GM18907 (cell line): ENCODE measurements around the gene NOP56.
"Not testable (repeated sequence)": the region's sequence is repeated elsewhere in the genome, so short reads cannot be mapped to it uniquely, and the experiment has no call there.

ENCODE experiments used
- ATAC-seq: cut with Tn5 transposase; IDR thresholded peaks from one replicate; pipeline ENCODE4 v1.9.1; 2021; ENCODE audit warnings: mild to moderate bottlenecking, moderate library complexity; ENCODE audit not compliant: unreplicated experiment

Gene NOP56

DNA sequence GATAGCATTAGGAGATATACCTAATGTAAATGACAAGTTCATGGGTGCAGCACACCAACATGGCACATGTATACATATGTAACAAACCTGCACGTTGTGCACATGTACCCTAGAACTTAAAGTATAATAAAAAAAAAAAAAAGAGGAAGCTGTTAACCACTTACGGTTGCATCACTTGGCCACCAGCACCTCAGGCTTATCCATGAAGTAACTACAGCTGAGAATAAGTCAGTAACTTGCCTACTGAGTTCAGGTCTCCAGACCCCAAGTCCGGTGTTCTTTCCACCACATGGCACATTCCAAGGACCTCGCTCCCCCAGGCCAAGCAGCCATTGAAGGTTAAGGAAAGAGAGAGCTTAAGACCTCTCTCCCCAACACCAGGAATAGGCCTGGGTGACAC is 32.4 kb downstream of the NOP56 start:
- ATAC-seq: not testable (repeated sequence)

DNA sequence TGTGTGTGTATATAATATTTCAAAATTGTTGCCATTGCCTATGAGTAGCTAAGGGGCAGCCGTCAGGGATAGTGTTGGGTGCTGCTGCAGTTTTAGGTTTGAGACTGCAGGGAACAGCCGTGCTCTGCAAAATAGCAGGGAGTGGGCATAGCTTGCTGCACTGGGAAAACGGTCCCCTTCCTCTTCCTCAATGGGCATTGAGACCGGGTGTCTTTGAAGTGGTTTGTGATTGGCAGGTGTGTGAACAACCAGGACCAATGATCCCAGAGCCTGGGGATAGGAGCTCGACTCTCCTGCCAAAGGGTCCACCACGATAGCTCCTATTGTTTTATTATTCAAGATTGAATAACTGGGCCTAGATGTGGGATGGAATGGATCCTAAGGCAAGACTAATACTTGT is 35.1 kb downstream of the NOP56 start:
- no peak for ATAC-seq

DNA sequence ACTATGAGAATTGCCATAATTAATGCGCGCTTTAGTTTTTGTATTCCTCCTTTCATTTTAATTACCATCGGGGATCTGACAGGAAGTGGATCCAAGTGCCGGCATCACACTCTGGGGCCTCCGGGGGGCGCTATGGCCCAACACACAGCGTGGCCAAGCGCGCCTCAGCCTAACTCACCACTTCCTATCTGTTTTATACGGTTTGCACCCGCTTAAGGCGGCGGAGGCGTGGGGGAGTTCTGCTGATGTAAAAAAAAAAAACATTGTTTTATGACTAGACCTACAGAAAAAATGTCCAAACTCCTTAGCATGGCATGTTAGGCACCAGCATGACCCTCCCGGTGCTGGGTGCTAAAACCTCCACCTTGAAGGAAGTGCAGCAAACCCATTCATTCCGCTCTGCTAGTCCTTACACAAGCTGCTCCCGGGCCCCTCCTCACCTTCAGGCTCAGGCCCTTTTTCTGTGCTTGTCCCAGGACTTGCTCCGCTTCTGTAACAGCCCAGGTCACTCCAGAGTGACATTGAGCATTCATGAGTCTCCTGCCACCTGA is 35.7 kb downstream of the NOP56 start:
- ATAC-seq: no peak

DNA sequence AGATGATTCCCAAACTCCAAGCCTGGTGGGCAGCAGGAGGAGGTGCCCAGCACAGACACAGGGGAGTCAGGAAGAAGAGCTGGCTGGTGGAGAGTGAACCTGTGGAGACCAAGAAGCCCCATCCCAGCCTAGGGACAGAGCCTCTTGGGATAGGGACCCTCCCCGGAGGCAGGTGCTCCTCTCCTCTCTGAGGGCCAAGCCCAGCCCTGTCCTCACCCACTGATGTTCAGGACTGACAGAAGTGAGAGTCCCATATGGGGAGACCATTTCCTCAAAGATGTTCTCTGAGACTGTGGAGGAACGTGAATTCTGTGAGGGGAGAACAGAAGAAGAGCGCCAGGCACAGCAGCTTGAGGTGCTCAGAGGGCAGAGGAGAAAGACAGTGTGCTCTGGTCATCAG is 37.8 kb downstream of the NOP56 start:
- no peak for ATAC-seq

DNA sequence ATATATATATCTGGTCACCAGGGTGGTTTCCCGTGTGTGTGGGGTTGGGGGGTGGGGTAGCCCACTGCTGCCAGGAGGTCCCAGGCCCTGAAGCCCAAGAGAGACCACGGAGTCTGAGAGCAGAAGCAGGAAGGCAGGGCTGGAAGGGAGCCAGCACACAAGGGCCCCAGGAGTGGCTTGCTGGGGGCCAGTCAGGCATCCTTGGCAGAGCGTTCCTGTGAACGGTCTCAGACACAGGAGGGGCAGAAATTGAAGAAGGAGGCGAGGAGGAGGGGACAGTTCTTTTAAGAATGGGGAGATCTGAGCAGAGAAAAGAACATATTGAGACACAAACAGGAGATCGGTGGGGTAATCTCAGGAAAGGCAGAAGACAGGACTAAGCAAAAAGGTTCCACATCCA is 38.3 kb downstream of the NOP56 start:
- no peak for ATAC-seq

DNA sequence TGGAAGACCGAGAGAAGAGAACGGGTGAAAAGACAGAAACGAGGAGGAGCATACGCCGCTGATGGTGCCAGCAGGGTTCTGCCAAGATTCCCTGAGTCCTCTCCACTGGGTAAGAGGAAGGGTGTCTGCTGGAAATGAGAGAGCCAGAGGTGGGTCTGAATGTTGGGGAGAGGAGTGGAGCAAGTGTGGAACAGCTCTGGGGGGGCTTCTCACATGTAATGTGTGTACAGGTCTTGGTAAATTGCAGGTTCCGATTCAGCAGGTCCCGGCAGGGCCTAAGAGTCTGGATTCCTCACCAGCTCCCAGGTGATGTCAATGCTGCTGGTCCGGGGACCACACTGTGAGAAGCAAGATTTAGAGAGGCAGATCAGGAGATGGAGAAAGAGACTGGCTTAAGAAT is 38.7 kb downstream of the NOP56 start:
- ATAC-seq: no peak

DNA sequence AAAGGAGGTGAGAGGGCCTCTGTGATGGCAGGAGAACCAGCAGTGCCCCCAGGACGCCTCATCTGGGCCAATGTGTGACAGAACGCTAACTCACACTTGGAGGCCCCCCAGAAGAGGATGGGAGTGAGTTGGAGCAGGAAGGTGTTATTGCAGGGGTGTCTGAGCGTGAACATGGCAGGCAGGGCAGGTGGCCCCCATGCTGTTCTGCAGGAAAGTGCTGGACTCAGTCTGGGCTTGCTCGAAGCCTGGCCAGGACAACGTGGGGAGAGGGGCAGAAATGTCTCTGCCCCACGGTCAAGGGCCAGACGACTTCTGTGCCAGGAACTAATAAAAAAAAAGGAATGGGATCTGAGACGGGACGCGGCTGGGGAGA is 39.2 kb downstream of the NOP56 start:
- no peak for ATAC-seq

DNA sequence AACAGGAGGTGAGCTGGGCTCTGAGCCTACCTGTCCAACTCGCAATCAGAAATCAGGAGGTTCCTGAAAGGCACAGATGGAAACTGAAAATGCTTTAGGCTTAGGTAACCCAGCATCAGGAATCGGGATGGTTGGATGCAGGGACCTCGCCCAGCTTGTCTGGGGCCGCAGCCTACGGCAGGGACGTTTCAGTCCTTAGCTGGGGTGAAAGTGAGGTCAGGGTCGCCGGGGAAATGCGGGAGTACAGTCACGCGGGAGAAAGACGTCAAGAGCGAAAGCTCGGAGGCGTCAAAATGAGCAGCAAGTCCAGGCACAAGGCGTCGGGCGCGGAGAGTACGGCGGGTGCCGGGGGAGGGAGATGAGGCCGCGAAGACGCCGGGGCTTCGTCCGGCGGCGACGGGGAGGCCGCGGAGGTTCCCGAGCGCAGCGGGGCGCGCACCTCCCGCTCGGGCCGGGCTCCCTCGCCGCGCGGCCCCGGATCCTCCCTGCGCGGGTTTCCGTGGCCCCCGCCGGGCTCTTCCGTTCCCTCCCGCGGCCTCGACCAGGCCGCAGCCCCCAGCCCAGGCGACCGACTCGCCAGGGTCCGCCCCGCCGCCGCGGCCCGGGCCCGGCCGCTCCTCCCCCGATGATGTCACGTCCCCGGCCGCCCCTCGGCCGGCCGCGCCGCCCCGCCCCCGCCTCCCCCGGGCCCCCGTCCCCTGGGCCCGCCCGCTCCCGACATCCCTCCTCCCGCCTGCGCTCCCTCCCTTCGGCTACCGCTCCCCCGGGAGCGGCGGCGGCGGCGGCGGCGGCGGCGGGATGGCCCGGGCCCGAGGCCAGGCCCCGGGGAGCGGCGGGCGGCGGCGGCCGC is 39.8 kb downstream of the NOP56 start, which contains the start of gene EBF4:
TSS of gene EBF4 (plus strand) at position 745 of the 850 bp plus-strand sequence. CDS start 866 bp downstream, outside the sequence.
- no peak for ATAC-seq

DNA sequence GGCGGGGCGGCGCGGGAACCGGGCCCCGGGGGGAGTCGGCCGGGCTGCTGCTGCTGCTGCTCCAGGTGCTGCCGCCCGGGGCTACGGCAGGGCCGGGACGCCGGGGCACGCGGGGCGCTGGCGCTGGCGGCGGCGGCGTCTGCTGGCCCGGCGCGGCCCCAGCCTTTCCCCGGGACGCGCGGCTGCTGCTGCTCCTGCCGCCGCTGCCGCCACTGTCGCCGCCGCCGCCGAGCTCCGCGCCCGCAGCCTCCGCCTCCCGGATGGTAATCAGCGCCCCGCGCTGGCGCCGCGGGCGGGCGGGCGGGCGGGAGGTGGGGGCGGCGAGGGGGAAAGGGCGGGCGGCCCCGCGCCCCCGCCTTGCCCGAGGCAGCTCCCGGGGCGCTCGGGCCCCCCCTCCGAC is 40.5 kb downstream of the NOP56 start:
- ATAC-seq: no peak

DNA sequence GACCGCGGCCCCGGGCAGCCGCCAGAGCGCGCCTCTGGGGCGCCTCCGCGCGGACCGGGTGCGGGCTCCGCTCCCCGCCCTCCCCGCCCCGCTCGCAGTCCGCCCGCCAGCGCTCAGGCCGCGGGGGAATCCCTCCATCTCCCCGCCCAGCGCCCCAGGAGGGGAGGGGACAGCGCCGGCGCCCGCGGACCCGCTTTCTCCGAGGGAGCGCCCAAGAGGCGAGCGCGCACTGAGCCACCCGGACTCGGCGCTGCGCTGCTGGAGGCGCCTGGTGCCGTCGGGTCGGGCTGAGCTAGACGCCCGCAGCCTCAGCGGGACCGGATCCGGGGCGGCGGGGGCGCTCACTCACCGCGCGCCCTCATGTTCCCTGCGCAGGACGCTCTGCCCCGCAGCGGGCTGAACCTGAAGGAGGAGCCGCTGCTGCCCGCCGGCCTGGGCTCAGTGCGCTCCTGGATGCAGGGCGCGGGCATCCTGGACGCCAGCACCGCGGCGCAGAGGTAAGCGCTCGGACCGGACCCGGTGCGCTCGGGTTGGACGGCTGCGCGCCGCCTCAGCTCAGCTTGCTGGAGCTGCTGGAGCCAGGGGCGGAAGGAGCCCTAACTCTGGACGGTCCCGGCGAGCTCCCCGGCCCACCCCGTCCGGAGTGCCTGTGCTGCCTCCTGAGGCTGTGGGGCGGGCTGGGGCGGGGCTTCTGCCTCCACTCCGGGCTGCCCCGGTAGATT is 41.0 kb downstream of the NOP56 start:
- no peak for ATAC-seq

DNA sequence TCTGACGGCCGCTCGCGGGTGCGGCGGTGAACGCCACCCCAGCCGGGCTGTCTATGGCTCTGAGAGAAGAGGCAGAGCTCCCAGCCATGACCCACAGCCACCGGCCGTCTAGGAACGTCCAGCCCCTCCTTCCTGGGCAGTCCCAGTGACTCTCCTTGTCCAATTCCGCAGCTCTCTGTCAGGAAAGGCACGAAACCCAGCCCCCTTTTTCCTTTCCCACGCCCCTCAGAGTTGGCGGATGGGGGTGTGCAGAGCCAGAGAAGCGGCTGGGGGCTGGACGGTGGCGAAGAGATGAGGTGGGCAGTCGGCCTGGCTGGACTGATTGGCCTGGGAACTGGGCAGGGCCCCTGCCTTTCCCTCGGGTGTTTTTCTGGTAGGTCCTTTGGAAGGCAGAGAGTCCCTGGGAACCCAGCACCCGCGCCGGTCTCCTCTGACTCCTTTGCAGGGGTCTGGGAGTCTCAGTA is 41.6 kb downstream of the NOP56 start:
- no peak for ATAC-seq

DNA sequence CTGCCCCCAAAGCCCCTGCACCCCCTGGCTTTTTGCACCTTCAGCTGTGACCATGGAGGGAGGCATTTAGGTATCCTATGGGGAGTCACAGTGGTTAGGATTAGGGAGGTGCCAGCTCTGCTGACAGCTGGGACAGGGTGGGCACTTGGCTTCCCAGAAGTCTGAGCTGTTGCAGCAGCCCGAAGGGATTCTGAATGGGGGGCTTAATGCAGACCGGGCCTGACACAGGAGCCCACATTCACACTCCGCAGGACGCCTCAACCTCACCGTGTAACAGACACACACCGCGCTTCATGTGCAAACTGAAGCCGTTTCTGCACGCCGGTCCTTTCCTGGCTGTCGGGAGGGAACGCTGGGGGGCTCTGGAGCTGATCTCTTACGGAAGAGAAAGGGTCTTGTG is 42.1 kb downstream of the NOP56 start:
- ATAC-seq: no peak

DNA sequence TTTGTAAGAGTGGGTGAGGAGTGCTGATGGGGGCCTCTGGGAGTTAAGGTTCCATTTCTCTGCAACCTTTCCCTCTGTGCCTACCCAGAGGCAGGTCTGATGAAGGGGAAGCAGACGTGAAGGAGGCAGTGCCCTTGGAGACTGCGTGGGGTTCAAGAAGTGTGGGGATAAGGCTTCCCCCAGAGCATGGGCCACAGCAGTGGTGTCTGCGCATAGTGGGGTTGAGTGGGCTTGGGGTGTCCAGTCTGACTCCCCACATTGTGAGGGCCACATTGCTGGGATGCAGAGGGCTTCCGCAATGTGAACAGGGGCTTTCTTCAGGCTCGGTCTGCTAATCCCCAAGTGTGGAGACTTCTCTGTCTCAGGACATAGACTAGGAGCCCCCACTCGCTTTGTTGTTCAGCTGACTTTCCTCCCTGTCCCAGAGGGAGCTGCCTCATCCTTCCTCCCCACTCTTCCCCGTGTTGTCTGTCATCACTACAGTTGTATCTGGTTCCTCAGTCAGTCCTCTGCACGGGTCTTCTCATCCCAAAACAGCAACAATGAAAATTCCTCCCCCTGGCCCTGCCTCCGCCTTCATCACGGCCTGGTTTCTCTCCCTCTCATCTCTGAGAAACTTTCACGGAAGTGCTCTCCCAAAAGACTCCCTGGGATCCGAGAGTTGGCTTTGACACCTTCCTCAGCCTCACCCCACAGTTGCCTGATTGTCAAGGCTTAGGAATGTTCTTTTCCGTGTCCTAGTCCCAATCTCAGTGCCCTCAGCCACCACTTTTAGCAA is 43.0 kb downstream of the NOP56 start:
- ATAC-seq: no peak

DNA sequence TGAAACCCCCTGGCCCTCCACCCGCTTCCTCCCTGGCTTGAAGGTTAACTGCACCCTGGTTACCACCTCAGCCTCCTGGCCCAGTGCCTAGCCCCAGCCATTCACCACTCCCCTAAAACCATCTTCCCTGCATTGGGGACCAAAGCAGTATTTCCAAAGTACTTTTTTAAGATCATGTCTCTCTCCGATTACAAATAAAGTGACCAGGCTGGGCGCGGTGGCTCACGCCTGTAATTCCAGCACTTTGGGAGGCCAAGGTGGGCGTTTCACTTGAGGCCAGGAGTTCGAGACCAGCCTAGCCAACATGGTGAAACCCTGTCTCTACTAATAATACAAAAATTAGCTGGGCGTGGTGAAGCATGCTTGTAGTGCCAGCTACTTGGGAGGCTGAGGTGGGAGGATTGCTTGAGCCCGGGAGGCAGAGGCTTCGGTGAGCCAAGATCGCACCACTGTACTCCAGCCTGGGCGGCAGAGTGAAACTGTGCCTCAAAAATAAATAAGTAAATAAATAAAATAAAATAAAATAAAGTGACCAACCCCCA is 43.6 kb downstream of the NOP56 start:
- not testable (repeated sequence) for ATAC-seq

DNA sequence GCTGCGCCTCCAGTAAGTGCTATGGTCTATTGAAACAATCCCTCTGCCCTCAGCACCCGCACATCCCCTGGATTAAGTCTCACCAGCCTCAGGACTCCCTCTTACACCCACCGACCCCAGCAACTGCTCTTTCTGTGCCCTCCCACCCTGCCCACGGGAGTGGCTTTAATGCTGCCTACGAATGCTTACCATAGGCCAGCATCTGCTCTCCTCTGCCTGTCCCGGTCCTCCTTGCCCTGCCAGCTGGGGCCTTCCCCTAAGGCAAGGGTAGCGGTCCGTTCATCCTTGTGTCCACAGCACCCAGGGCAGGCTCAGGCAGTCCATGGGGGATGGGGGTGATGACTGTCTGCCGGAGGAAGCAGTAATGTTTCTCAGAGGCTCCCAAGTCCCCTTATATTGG is 44.2 kb downstream of the NOP56 start:
- ATAC-seq: no peak

DNA sequence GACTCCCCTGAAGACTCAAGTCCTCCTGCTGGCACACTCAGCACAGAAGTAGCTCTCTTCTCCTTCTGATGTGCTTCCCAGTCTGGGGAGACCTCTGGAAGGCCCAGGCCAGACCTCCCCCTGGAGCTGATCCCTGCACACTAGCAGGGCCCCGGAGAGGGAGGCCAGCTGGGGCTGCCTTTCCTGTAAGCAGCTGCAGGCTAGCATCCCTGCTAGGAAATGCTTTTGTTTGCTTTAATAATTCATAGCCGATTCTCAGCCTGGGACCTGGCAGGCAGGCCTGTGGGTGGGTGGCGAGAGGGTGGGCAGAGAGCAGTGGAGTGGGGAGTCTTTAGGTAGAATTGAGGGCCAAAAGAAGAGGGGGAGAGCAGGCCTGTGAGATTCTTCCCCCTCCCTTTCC is 45.3 kb downstream of the NOP56 start:
- ATAC-seq: no peak

DNA sequence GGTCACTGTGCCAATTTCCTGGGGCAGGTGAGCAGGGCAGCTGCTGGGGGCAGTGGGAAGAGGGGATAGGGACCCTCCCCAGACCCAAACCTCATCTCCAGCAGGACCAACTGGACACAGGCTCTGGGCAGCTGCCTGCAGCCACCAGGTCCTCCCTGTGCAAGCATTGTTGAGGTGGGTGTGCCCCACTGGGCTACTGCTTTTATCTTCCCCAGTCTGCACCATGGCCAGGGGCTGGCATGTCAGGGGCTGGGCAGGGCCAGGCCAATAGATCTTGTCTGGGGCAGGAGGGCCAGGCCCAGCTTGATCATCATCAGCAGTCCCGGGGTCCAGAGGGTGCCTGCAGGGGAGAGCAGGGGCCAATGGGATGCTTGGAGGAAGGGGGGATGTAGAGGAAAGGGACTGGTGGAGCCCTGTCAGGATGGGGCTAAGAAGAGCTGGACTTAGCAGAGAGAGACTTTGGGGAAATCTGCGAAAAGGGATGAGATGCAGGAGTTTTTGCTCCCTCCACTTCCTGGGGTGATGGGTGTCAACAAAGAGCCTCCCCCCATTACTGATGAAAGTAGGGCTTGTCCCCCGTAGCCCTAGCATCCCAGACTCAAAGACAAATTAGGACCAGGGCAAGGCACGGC is 45.9 kb downstream of the NOP56 start:
- ATAC-seq: no peak

DNA sequence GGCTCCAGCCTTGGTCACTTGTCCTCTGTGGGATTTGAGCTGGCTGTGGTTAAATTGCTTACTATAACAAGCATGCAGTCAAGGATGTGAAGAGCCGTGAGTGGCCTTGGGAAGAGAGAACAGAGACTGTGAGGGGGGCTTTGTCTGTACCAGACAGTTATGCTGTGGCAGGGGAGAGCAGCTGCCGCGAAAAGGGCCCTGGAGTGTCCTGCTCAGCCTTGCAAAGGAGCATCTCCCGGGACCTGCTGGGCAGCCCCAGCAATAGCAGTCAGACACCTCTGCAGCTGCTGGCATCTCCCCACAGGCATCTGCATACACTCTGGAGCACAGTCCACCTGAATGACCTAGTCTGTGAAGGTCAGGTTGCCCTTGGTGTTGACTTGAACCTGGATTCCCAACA is 46.5 kb downstream of the NOP56 start:
- no peak for ATAC-seq

DNA sequence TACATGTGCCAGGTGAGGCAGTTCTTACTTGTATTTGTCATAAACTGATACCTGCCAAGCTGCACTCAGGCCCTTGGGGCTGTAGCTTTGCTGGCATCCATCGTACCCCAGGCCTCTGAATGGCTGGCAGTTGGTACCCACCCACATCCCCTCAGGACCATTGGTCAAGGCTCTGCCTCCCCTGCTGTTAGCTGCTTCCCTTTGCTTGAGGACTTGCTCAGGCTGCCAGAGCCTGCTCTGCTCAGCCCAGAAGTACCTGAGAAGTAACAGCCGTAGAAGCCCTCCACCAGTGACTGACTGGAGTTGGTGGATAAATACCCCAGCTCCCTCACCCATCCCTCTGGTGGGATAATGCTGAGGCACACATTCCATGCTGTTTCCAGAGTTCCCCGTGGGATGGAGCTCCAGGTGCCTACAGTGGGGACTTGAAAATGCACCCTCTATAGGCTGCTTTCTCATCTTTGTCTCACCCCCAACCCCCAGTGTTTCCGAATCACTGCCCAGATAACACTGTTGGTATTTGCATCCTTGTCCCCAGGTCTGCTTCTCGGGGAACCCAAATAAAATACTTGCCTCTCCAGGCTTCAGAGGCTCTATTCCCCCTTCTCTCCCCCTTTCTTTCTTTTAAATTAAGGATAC is 47.5 kb downstream of the NOP56 start:
- no peak for ATAC-seq
